Left colon (tissue), 2 donors: ENCODE data around the gene MAGEF1. TPM values are rescaled to one million over a fixed set of nuclear protein-coding genes. Genes with fewer than 3 reads are reported as not detected.
A peak's percentile ranks its signal among the peaks of the same experiment; 100 is the strongest.

Source experiments
- ATAC-seq: fragments of 200-7000 bp; cut with Tn5 transposase; one replicate; pipeline ENCODE4 v1.9.1; 2020; ENCODE audit warnings: mild to moderate bottlenecking, moderate library complexity
- DNase-seq, 2 donors: peaks; one replicate each; pipeline ENCODE4 v3.0.0-alpha.2; 2020
- intact Hi-C, 2 donors: fragments of 100-400 bp; cut with DNase I in 1 of 2; cut with micrococcal nuclease in 1 of 2; formaldehyde crosslinking; loops; one replicate each; pipeline versions ENCODE4 v1.11.2 to v1.14.0; 2022; cut with DNase I, micrococcal nuclease
- long read RNA-seq: library from polyadenylated mRNA; unstranded; transcript quantifications from one replicate; pipeline ENCODE4 v2.0.0, GENCODE V29; 2021
- total RNA-seq, 2 donors: library from RNA; stranded (reverse); fragmentation: NEBNext Ultra II Directional; extraction: Animal tissue kit (Norgen Biotek cat#: 25700); gene quantifications; one replicate each; pipeline ENCODE4 v1.2.1, GENCODE V29; 2021
- donor health status: DM: no; HTN: no; CAD: no.
- donor health status: DM: yes; HTN: yes; CAD: no.

MAGEF1 gene
- total RNA-seq: 10 to 100 TPM; 21.0 to 25.4 TPM
- long read RNA-seq, transcript MAGEF1-201 (1 exons, 1,636 nt): major isoform, 55 of 55 reads
- long read RNA-seq, partial matches to known transcripts: 0 of 55 reads
- long read RNA-seq, other reads (novel, unspliced or antisense): 0 of 55 reads

GRCh38 chr3:184711493-184712247 lies at the start of gene MAGEF1:
TSS of gene MAGEF1 (minus strand) at chr3:184712064. CDS start at chr3:184711821, 243 bp downstream.
- peak; percentile 84 to 88 for DNase-seq
- intact Hi-C loops: no loop called here

GRCh38 chr3:184761075-184761841 lies 49.4 kb upstream of the MAGEF1 start:
- intact Hi-C loops: no loop called here
- DNase-seq: no peak
- no peak for ATAC-seq

More at GRCh38 chr3:184711493-184712247, at the start of gene MAGEF1:
- ATAC-seq: peak; percentile 93

GRCh38 chr3:184760337-184761074 lies 48.6 kb upstream of the MAGEF1 start:
- no peak for DNase-seq
- intact Hi-C loops: no loop called here
- no peak for ATAC-seq

- intact Hi-C loops: no loop called here
- ATAC-seq: no peak
- no peak for DNase-seq
These were observed 47.9 kb upstream of the MAGEF1 start for GRCh38 chr3:184759666-184760200.

- intact Hi-C loops: no loop called here
- ATAC-seq (no peak), DNase-seq (no peak)
These were observed 46.2 kb upstream of the MAGEF1 start for GRCh38 chr3:184758056-184758455.

GRCh38 chr3:184757022-184757651 lies 45.3 kb upstream of the MAGEF1 start:
- DNase-seq (peak; percentile 72 to 76), ATAC-seq (peak; percentile 86)
- intact Hi-C loops: no loop called here

- intact Hi-C loops: no loop called here
- peak; percentile 77 for ATAC-seq
- no peak for DNase-seq
These were observed 44.5 kb upstream of the MAGEF1 start for GRCh38 chr3:184756151-184757021.

GRCh38 chr3:184755315-184755731 lies 43.5 kb upstream of the MAGEF1 start:
- intact Hi-C loops: no loop called here
- no peak for ATAC-seq
- no peak for DNase-seq

GRCh38 chr3:184752361-184752760 lies 40.5 kb upstream of the MAGEF1 start:
- ATAC-seq: no peak
- intact Hi-C loops: no loop called here
- DNase-seq: no peak

- ATAC-seq: no peak
- intact Hi-C loops: no loop called here
- DNase-seq: no peak
These were observed 39.6 kb upstream of the MAGEF1 start for GRCh38 chr3:184751204-184752040.

- intact Hi-C loops: no loop called here
- DNase-seq (no peak), ATAC-seq (no peak)
These were observed 38.7 kb upstream of the MAGEF1 start for GRCh38 chr3:184750349-184751083.

- no peak for ATAC-seq
- DNase-seq: no peak
- intact Hi-C loops: no loop called here
These were observed 37.4 kb upstream of the MAGEF1 start for GRCh38 chr3:184749168-184749744.

GRCh38 chr3:184748219-184749135 lies 36.6 kb upstream of the MAGEF1 start:
- peak; percentile 79 for ATAC-seq
- intact Hi-C loops: no loop called here
- no peak for DNase-seq
